GM21526 (cell line): ENCODE results near the gene DVL1.

Experiments used
- ATAC-seq: cut with Tn5 transposase; IDR thresholded peaks from one replicate; pipeline ENCODE4 v1.9.1; 2021; ENCODE audit warnings: moderate library complexity; ENCODE audit not compliant: unreplicated experiment, low FRiP score

The DVL1 gene

DNA sequence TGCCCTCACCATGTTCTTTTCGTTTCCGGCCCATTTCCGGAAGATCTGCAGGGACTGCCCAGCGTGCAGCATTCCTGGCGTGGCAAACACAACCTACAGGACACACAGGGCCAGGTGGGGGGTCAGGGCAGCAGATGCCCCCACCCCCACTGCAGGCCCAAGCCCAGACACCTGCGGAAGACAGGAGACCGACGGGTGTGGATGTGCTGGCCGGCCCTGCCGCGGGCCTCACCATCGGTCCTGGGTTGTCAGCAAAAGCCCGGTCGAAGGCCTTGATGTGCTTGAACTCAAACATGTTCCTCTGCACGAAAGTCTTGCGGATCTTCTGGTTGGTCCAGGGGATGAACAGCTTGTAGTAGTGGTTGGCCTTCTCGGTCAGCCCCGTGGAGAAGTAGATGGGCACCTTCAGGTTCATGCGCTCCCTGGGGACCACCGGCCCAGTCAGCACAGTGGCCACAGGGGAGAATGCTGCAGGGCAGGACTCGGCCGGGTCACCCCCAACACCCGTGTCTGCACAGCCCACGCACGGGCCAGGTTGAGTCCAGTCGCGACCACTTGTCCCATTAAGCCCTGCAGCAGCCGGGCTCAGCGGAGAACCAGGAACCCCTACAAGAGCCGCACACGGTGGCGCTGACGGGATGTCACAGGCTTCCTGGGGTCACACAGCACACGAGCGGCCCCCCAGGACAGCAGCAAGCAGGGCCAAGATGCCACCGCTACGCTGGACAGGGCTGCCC, 35.5 kb downstream of the DVL1 start:
- no peak for ATAC-seq

DNA sequence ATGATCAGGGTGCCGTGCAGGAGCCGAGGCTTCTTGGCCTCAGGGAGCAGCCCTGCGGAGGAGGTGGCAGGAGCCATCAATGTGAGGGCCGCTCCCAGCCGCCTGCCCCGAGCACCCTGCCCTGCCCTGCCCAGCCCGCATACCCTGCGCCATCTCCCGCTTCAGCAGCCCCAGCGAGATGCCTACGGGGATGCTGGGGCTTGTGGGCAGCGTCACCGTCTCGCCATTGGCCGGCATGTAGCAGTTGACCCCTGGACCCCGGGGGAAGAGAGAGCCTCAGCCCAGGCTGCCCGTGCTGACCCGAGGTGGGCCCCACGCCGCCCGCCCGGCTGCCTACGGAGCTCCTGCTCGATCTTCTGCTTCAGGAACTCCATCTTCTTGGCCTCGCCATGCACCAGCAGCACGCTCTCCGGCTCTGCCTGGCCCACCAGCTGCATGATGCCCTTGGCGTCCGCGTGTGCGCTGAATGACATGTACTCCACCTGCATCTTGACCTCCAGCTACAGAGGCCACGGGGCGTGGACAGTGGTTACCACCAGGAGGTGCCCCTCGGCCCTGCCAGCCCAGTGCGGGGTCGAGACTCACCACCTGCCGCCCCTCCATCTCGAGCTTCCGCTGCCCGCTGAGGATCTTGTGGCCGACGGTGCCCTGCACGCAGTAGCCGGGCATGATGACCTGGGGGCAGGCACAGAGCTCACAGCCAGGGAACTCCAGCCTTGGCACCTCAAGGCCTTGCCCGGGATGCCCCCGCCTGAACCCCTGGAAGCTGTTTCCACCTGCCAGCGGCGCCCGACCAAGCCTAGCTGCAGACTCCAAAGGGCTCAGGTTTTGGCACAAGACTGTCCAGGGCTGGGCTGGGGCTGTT, 36.5 kb downstream of the DVL1 start:
- no peak for ATAC-seq

DNA sequence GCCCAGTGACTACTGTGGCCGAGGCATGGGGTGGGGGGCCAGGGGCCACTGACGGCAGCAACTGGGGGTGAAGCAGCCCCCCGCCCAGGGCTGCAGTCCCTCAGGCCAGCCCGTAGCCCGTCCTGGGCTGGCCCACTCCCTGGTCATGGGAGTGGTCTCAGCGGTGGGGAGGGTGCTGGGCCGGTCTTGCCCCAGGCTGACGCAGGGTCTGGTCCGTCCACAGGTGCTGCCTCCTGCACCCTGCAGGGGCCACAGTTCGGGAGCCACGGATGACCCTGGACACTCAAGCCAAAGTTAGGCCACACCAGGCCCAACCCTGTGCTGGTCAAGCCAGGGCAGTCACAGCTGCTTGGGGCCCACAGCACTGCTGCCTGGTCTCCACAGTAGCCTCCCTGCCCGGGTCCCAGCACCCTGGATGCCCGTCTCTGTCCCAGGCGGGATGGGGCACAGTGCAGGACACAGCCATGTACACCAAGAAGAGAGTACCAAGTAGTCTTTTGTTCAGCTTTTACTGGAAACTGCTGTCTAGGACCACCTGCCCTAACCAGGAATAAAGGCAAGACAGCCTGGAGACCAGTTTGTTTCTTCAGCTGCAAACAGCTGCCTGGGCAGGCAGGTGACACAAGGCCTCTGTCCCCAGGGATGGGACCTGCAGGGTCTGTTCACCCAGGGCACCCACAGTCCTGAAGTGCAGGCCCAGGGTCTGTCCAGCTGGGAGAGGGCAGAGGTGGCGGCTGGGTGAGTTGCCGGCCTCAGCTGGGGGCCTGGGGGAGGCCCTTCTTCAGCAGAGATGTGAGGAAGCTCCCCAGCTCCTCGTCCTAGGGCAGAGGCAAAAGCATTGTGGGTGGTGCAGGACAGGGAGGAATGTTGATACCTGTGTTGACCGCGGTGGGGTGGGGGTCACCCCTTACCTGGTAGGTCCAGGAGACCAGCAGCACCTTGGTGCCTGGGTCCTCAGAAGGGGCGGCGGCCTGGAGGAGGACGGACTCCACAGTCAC, 37.8 kb downstream of the DVL1 start:
- no peak for ATAC-seq

DNA sequence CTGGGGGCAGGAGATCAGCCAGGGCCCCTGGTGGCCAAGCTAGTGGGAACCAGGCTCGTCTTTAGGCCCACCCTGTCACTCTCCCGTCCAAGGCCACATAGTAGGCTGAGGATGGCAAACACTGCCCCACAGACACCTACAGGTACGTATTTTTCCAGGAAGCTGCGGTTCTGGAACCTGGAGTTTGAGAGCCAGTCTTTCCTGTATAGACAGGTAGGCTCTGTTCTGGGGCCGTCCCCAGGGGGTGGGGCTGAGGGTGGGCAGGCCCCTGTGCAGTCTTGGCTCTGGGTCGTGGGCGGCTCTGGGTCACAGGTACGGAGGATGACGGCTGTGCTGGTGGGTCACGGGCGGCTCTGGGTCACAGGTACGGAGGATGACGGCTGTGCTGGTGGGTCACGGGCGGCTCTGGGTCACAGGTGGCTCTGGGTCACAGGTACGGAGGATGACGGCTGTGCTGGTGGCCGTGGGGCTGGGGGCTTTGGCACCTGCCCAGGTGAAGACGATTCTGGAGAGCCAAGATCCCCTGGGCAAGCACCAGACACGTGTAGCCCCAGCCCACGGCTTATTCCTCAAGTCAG, 38.7 kb downstream of the DVL1 start:
- no peak for ATAC-seq

DNA sequence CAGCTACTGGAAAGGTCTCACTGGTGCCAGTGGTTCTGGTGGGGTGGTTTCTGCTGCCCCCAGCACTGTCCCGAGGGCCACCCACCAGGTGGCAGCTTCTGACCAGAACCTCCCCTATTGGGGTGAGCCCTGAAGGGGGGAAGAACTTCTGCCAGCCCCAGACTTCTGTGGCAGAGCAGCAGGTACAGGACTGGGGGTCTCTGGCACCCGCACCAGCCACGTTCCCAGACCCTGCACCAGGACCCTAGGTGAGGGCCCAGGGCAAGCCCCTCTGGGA, 39.2 kb downstream of the DVL1 start:
- no peak for ATAC-seq

DNA sequence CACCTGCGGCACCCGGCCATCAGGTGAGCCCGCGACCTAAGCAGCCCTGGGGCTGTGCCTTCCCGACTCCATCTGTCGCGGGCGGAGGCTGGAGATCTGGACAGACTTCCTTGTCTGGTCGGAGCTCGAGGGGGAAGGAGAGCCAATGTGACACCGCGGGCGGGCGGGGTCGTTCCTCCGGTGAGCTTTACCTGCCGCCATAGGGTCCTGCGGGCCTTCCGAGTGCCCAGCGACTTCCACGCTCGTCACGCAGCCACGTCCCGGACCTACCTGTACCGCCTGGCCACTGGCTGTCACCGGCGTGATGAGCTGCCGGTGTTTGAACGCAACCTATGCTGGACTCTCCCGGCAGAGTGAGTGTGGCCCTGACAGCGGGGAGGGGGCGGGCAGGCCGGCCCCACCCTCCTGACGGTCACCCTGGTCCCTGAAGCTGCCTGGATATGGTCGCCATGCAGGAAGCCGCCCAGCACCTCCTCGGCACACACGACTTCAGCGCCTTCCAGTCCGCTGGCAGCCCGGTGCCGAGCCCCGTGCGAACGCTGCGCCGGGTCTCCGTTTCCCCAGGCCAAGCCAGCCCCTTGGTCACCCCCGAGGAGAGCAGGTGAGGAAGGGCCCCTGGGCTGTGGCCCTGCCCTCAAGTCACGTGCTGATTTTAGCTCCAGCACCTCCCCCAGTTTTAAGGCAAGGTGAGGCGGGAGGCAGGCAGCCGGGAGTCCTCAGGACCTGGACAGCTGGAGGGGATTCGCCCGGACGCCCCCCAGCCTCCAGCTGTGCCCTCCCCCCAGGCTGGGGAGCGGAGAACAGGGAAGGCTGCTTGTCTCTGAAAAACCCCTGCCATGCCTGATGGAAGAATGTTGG, 39.7 kb downstream of the DVL1 start:
- ATAC-seq: no peak

DNA sequence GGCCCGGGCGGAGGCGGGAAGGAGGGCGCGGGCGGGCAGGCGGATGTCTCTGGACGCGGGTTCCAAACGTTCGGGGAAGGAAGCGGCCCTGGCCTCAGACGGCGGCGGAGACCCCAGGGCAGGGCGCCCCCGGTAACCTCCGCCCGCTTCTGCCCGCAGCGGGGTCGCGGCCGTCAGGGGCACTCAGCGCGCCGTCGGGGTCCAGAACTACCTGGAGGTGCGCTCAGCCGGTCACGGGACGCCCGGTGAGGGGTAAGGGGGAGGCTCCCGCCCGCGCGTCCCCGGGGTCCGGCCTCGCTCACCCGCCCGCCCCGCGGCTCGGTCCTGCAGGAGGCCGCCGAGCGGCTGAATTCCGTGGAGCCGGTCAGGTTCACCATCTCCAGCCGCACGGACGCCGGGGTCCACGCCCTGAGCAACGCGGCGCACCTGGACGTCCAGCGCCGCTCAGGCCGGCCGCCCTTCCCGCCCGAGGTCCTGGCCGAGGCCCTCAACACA, 40.4 kb downstream of the DVL1 start:
- peak; percentile 6 for ATAC-seq

DNA sequence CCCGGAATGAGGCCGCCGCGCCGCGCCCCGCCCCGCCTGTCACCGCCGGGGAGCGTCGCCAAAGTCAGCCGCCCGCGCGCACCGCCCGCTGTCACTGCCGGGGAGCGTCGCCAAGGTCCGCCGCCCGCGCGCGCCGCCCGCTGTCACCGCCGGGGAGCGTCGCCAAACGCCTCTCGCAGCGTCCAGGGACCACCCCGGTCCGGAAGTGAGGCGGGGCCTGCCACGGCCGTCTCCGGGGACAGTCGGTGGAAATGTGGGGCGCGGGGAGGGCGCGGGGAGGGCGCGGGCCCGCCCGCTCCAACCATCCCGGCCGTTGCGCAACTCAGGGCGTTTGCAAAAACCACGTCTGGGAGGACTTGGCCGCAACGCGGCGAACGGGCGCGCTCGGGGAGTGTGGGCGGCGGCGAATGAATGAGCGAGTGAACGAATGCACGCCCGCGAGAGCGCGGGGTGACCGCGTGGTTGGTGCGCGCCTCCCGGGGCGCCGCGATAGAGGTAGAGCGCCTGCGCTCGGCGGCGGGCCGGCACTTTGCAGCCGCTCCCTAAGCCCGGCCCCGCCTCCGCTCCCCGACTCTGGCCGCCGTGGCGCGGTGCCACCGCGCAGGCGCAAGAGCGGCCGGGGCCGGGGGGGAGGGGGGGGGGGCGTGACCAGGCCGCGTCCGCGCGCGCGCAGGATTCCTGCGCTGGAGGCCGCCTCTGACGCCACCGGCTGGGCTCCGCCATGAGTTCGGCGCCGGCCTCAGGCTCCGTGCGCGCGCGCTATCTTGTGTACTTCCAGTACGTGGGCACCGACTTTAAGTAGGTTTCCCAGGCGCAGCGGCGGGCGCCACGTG, 41.1 kb downstream of the DVL1 start, which contains the start of the genes ACAP3 and PUSL1:
Gene ACAP3, minus strand, starts transcription at position 8 of the 833 bp plus-strand sequence. CDS start 115 bp downstream, outside the sequence.
Gene PUSL1, plus strand, starts transcription at position 675 of the 833 bp plus-strand sequence. Its CDS starts 47 bp downstream, at position 722.
- peak; percentile 44 for ATAC-seq

DNA sequence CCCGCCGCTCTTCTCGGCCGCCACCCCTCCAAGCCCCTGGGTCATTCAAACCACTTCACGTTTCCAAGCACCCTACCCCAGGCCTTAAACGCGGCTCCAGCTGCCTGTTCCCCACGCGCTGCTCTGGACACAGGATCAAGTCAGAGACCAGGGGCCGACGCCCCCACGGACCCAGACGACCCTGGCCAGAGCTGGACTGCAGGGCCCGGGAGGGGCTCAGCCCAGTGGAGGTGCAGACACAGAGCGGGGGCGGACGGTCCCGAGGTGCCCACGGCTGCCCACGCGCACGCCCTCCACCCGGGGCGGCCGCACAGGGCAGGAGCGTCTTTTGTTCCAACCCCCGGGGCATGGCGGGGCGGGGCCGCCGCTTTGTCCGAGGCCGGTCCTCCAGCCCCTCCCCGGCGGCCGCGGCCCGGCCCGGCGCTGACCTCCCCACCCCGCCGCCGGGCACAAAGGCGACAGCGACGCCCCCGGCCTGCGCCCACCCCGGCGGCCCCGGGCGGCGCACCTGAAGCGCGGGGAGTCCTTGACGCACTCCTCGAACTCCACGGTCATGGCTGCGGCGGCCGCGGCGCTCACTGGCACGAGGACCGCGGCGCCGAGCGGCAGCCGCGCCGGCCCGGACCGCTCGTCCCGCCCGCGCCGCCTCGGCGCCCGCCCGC, 41.8 kb downstream of the DVL1 start:
- ATAC-seq: peak; percentile 5

DNA sequence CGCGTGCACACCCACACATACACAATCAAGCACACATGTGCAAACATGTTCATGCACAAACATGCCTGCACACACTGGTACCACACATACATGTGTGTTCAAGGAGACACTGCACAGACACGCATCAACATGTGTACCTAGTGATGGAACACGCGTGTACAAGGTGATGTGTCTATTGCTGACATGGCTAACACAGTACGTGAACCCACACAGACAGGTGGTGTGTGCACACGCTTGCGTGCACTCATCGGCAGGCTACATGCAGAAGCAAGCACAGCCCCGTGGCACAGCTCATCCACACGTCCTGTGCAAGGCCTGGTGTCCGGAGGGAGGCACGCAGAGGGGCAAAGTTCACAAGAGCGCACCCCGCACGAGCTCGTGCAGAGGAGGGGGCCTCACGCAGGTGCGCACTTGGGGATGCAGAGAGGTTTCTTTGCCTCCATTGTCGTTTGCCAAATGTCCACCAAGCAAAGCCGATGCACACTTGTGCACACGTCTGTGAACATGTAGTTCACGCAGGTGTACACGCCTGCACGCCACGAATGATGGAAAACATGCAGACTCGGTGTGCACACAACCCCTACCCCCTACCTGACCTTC, 42.5 kb downstream of the DVL1 start:
- ATAC-seq: no peak

DNA sequence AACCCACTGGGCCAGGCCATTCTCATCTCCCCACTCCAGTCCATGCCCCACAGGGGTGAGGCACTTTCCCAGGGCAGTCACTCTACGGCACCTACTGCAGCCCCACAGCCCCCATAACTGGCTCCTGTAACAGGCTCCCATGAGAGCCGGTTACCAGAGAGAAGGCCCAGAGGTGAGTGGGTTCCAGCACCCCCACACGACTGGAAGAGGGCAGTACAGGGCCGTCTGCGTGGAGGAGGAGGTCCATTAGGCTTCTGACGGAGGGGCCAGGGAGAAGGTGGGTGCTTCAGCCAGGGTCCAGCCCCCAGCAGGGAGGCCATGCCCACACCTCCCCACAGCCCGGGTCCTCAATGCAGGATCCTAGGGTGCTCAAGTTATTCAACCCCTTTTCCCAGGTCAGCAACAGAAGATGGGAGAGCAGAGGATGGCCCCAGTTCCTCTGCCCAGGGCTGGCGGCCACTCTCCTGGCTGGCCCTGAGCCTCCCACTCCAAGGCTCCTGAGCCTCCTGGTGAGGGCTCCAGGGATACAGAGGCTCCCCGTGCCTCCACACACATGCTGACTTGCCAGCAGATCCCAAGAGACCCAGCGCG, 43.1 kb downstream of the DVL1 start:
- no peak for ATAC-seq

DNA sequence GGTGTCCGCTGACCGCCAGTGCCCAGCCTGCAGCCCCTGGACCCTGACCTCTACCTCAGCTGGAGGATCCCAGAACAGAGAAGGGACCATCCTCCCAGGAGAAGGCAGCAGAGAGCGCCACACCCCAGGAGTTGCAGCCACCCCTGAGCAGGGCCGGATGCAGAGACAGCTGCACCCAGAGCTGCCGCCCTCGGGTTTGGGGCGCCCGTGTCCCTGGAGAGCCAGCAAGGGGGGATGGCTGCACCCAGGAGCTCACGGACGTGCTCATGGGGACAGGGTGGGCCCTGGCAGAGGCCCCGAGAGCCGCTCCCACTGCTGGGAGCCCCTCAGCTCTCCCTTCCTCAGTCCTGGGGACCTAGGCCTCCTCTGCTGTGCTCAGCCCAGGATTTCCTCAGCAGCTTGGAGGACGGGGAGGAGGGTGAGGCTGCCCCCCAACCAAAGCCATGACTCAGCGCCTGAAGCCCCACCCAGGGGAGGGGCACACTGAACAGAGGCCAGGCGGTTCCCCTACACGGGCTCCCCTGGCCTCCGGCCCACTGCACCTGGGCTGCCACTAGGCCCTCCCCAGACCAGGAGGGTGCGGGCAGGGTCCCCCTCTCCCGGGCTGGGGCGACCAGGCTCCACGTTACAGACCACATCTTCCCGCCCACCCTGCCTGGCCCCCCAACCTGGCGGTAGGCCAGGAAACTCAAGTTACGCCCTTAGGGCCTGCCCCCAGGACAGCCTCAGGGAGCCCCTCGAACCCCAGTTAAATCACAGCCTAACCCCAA, 43.7 kb downstream of the DVL1 start:
- ATAC-seq: no peak

DNA sequence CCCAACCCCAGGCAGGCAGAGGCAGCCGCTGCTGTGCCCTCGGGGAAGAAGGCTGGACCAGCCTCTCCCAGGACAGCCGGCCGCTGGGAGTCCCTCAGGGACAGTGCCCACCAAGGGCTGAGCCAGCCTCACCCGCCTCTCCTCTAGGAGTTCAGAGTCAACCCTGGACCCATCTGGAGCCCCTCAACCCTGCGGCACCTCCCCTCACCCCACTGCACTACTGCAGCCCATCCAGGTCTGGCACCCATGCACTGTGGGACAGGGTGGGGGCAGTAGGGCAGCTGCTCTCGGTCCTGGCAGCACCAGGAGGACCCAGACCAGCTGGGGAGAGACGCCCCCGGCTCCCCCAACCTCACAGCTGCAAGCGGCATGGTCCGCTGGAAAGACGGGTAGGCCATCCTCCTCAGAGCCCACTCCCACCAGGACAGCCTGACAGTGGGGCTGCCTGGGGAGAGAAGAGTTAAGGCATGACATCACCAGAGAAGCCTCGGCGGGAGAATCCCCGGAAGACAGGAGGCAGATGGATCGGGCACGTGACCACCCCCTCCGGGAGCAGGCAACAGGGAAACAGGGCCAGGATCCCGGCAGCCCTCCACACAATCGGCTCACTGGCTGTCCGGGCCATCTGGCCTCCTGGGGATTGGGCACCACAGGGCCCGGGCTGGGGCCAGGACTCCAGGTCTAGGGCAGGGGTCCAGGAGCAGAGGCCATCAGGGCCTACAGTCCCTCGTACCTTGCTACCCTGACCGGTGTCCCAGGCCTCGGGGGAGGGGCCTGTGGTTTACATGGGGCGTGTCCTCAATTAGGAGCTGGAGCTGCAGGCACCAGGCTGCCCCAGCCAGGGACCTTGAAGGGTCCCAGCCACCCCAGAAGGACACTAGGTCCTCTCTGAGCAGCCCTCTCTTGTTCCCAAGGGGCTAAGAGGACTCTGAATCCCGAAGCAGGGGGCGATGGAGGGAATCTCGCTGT, 44.6 kb downstream of the DVL1 start:
- ATAC-seq: no peak

DNA sequence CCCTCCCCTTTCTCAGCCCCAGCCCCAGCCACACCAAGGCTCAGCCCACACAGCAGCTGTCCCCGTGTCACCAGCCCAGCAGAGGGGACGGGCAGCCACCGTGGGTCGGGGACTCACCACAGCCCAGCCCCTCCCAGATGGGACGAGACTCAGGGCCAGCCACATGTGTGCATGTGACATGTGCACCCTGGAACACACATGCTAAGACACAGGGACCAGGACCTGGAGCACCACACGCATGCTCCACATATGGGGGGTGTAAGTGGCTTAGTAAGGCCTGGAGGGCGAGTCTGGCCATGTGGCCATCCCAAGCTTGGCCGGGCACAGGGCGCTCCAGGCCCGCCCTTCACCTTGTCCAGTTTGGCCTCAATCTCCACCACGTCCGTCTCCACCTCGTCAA, 45.5 kb downstream of the DVL1 start:
- ATAC-seq: no peak

DNA sequence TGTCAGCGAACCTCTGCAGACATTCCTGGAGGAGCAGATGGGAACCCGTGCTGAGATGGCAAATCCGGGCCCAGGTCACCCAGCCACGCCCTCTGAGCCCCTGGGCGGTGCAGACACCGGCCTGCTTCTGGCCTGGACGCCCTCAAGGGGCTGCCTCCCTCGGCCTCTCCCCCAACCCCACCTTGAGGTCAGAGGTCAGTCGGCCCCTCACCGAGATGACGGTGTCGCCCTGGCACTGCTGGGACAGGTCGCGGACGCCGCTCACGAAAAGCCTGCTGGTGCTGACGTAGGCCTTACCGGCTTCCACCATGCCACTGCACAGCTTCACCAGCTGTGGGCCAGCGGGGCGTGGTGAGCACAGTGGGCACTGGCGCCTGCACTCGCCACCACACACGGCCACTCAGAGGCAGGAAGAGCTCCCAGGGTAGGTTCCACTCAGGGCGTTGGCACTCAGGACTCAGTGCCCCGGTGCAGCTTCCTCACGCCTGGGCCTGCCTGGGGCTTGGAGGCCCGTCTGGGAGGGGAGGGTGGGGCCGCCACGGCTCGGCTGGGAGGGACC, 46.2 kb downstream of the DVL1 start:
- no peak for ATAC-seq
